Hindlimb muscle (tissue), 1 donor: Measurements from ENCODE around the gene FASTK. TPM values are rescaled to one million over a fixed set of nuclear protein-coding genes. Genes with fewer than 3 reads are reported as not detected.

Experiments used
- DNase-seq: peaks from one replicate; pipeline ENCODE4 v3.0.0-alpha.2; 2013
- polyA plus RNA-seq: library from polyadenylated mRNA; unstranded; fragments of 120-200 nt; gene quantifications from one replicate; pipeline ENCODE4 v1.2.1, GENCODE V29; 2013; ENCODE audit not compliant: insufficient read length

FASTK gene
- polyA plus RNA-seq, 1 donor = 75.9 TPM

DNA sequence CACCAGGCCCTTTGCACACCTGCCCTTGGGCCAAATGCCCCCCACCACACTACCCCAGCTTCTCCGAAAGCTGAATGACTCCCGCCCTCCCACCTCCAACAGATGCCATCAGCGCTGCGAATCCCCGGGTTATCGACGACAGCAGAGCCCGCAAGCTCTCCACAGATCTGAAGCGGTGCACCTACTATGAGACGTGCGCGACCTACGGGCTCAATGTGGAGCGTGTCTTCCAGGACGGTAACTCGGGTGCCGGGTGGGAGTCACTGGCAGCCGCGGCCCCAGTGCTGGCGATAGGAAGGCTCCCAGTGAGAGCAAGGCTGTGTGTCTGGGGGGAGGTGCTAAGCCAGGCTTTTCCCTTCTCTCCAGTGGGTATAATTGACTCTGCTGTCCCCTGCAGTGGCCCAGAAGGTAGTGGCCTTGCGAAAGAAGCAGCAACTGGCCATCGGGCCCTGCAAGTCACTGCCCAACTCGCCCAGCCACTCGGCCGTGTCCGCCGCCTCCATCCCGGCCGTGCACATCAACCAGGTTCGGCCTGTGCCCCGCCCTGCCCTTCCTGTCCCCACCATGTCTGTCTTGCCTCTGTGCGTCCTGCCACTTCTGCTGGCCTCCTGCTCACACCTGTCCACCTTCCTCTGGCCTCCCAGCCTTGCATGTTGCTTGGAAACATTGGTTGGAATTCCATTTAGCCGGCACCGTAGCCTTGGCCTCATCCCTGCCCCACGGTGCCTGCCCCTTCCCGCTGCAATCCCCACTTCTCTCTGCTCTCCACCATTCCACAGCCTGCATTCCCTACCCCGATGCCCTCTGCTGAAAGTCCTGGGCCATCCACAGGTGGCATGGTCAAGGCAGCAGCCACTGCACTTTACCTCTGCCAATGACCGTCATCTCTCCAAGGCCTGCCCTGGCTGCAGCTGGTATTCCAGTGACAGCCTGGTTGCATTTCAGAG lies 37.8 kb upstream of the FASTK start:
- no peak for DNase-seq

DNA sequence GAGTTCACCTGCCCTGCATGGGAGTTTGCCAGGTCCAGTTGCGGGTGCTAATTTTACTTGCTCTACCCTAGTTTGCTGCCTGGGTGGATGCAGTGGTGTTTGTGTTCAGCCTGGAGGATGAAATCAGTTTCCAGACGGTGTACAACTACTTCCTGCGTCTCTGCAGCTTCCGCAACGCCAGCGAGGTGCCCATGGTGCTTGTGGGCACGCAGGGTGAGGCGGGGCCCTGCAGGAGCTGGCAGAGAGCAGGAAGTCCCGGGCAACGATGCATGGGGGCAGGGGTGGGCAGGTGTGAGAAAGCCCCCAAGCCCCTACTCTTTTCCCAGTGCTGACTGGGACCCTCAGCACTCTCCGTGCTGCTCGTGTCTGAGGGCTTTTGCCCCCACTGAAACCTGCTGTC lies 37.0 kb upstream of the FASTK start:
- DNase-seq = no peak

DNA sequence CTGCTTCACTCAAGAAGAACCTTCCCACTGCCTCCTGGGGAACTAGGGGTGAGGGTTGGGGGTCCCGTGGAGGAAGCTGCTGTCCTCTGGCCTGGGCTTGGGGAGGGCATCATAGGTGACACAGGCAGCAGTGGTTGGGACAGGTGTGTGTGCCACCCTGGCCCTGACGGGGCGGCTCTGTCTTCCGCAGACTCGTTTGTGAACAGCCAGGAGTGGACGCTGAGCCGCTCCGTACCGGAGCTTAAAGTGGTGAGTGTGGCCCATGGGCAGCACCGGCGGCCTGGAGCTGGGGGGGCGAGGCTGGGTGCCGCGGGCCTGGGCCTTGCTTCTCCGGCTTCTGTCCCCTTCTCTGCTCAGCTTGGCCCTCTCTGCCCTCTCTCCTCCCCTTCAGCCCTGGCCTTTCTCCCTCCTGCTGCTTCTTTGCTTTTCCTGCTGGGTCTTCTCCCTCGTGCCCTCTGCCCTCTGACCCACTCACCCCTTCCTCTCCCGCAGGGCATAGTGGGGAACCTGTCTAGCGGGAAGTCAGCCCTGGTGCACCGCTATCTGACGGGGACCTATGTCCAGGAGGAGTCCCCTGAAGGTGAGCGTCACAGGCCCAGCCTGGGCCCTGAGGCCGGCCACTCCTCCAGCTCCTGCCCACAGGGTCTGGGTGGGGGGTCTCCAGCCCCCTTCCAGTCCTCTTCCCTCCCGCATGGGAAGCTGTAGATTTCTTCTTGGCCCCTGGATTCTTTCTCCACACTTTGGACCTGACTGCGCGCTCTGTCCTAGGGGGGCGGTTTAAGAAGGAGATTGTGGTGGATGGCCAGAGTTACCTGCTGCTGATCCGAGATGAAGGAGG lies 36.2 kb upstream of the FASTK start:
- no peak for DNase-seq

GRCh38 chr7:151115836-151116418 lies 35.3 kb upstream of the FASTK start:
- DNase-seq = no peak

GRCh38 chr7:151115121-151115835 lies 34.7 kb upstream of the FASTK start:
- peak; percentile 51 for DNase-seq

DNA sequence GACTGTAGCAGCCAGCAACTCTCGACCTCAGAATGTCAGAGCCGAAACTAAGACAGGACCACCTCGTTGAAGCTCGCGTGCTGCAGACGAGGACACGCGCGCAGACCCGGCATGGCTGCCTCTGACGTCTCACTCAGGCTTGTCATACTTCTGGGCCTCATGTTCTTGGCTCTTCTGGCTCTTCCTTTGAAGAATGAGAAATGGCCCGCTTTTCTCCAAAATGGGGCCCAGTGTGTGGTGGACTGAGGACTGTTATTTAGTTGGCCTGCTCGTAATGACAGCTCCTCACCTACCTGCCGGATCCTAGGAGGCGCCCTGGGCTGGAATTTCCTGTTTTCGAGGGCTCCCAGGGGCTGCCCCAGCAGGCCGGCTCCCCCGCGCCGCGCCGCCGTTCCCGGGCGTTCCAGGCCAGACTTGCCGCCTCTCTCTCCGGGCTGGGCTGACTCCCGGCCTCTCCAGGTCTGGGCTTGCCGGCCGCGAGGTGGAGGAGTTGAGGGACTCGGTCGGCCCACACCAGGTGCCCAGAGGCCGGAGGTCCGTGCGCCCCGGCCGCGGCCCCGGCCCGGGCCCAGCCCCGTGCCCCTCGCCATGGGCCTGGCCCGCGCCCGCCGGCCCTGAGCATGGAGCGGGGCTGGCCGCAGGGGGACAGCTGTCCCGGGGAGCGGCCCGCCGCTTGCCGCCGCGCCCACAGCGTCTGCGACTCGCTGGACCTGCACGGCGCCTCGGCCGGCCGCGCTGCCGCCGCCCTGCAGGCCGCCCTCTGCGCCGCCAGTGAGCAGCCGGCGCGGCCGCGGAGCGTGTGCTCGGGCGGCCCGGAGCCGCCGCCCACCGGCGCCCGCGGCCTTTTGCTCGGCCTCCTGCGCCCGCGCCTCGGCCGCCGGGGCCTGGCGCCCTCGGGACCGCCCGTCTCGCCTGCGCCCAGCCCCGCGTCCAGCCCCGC lies 33.8 kb upstream of the FASTK start:
- no peak for DNase-seq

DNA sequence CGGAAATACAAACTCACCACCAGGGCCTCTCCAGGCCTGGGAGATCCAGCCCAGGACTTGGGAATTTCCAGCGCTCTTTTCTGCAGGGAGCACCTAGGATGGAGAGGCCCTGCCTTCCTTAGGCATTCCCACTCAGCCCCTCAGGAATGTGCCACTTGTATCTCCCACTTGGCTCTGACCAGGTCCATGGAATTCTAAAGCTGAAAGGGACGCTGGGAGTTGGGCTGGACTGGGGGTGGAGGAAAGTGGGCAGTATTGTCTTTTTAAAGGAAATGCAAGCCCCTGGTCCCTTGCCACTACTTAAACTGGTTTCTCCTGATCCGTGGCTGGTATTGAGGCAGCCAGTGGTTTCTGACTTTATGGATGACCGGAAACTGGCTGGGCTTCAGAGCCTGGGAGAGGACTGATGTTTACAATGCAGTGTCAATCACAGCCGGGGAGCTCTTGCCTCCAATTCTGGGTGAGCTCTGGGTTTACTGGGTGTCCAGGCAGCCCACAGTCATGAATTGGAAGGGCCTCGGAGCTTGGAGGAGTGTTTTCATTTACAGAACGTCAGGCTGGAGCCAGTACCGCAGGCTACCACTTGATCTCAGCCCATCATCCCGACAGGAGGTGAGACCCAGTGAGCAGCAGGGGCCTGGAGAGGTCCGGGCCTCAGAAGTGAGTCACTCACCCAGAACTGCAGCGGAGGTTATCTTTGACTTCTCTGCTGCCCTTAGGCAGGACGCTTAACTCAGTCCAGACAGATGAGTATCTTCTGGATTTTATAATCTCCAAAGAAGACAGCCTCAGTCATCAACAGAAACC lies 32.9 kb upstream of the FASTK start:
- no peak for DNase-seq

GRCh38 chr7:151110941-151111645 lies 30.5 kb upstream of the FASTK start:
- peak; percentile 79 for DNase-seq

DNA sequence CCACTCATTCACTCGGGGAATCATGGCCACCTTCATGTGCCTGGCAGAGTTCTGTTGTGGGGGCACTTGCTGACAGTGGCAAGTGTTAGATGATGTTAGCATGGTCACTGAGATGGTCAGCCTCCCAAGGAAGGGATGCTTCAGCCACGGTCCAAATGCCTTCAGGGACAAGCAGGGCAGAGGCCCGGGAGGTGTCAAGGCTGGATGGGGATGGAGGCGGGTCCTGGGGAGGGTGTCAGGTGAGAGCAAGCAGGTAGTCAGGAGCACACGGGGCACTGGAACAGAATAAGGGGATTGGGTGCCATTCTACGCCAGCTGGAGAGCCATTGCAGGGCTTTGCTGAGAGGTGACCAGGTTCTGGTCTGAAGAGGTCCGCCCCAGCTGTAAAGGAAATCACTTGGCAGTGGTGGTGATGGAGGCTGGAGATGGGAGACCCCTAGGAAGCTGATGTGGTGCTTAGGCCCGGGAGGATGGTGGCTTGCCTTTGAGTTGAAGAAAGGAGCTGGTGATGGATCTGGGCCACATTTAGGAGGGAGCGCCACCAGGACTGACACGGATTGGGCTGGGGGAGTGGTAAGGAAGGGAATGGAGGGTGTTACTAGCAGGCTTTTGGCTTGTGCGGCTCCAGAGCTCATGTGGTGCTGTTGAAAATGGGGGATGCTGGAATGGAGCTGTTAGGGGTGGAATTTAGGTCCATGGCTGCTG lies 29.8 kb upstream of the FASTK start:
- DNase-seq = no peak

GRCh38 chr7:151109094-151110048 lies 28.8 kb upstream of the FASTK start:
- DNase-seq = no peak

- no peak for DNase-seq
Measured at GRCh38 chr7:151107882-151108281, 27.3 kb upstream of the FASTK start.

DNA sequence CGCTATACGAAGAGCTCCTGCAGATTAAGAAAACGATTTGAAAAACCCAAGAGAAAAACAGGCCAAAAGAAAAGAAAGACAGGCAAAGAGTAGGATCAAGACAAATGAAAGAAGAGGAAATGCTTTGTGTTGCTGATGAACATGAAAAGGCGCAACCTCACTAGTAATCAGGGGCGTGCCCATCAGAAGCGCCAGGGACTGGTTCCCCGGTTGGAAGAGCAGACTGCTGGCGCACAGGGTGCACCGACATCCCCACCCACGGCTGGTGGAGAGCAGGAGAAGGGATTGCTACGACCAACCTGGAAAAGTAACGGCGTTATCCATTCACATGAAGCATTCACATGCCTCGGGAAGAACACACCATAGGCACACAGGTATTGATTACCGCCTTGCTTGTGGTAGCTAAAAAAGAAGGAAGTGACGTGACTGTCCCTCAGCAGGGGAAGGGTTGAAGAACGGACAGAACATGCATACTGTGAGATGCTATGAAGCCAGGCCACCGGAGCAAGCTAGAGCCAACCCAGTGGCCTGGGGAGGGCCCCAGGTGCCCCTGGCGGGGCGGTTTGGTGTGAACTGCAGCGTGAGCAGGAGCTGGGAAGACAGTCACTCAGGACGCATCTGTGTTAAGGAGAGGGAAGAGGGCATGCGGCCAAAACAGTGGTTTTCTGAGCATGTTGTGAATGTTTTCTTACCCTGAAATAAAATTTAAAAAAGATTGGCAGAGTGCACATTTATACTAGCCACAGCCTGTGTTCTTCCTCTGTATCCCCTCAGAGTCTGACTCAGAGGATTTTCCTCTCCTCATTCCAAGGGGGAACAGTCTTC lies 24.0 kb upstream of the FASTK start:
- no peak for DNase-seq

GRCh38 chr7:151103973-151104372 lies 23.4 kb upstream of the FASTK start:
- no peak for DNase-seq

GRCh38 chr7:151102991-151103390 lies 22.4 kb upstream of the FASTK start:
- DNase-seq = no peak

GRCh38 chr7:151101621-151102396 lies 21.2 kb upstream of the FASTK start:
- DNase-seq = no peak

DNA sequence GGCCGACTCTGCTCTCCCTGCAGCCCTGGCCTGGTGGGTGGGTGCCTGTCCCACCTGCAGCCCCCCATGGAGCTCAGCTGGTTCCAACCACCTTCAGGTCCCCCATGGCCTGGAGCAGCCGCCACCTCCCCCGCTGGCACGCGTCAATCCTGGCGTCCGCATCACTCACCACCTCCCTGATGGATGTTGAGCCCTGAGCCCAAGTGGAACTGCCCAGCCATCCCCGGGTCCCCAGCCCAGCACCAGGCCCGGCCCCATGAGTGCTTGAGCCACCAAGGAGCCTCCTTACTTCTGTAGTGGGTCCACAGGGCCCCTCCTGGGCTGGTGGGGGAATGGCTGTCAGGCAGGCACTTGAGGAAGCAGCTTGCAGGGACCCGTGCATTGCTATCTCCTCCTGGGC lies 20.3 kb upstream of the FASTK start:
- no peak for DNase-seq
